GM19452 (cell line): ENCODE measurements around the gene CAMK2D.
A peak's percentile ranks its signal among the peaks of the same experiment; 100 is the strongest.
"Not testable (repeated sequence)": the region's sequence is repeated elsewhere in the genome, so short reads cannot be mapped to it uniquely, and the experiment has no call there.

ENCODE experiments used
- ATAC-seq: cut with Tn5 transposase; IDR thresholded peaks from one replicate; pipeline ENCODE4 v1.9.1; 2021; ENCODE audit not compliant: unreplicated experiment

The CAMK2D gene

DNA sequence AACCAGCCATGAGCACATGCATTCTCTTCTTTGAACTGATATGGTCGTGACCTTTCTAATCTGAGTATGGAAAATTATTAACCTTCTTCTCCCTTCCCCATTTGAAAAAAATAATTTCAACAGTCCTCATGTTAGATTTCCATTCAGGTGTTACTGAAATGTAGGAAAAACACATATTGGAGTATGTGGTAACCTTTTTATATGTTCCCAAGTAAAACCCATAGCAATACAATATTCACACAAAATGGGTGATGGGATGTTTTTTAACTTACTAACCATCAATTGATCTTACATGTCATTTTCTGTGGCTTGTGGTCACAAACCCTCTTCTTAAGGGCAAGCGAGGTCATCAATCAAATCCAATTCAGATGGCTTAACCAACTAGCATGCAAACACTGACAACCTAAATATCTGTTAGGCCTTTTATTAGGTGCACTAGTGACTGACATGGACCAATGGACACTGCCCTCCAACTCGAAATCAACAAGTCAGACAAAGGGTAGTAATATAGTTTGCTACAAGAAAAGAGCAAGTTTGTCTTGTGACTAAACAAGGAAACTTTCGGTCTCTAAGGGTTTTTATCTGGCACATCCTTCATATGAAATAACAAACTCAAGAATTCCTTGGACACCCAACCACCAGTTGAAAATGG lies 74.3 kb downstream of the CAMK2D start:
- no peak for ATAC-seq

DNA sequence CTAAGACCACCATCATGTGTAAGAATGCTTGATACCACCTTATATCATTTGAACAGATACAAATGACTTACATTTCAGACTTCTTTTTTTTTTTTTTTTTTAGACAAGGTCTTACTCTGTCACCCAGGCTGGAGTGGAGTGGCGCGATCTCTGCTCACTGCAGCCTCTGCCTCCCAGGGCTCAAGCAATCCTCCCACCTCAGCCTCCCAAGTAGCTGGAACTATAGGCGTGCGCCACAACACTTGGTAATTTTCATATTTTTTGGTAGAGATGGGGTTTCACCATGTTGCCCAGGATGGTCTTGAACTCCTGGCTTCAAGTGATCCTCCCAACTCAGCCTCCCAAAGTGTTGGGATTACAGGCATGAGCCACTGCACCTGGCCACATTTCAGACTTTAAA lies 76.4 kb downstream of the CAMK2D start:
- ATAC-seq: not testable (repeated sequence)

- no peak for ATAC-seq
These were observed 76.9 kb downstream of the CAMK2D start for GRCh38 chr4:113684534-113685091.

GRCh38 chr4:113682730-113683537 lies 78.6 kb downstream of the CAMK2D start:
- ATAC-seq: peak; percentile 97

- ATAC-seq: no peak
These were observed 82.9 kb downstream of the CAMK2D start for GRCh38 chr4:113678641-113679040.

DNA sequence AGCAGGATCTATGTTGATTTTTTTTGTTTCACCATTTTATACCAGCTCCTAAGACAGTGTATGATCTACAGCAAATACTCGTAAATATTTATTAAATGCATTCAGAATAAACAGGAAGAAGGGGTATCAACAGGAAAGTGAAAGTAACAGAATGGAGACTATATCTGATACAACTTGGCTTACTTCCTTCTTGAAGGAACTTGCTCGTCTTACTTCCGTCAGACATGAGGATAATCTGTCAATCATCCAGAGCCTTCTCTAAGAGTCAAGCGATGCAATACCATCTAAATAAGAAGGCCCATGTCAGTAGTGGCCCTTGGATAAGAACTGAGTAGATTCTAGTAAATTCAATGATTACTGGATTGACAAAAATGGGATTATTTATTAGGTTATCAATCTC lies 84.2 kb downstream of the CAMK2D start:
- ATAC-seq: no peak

DNA sequence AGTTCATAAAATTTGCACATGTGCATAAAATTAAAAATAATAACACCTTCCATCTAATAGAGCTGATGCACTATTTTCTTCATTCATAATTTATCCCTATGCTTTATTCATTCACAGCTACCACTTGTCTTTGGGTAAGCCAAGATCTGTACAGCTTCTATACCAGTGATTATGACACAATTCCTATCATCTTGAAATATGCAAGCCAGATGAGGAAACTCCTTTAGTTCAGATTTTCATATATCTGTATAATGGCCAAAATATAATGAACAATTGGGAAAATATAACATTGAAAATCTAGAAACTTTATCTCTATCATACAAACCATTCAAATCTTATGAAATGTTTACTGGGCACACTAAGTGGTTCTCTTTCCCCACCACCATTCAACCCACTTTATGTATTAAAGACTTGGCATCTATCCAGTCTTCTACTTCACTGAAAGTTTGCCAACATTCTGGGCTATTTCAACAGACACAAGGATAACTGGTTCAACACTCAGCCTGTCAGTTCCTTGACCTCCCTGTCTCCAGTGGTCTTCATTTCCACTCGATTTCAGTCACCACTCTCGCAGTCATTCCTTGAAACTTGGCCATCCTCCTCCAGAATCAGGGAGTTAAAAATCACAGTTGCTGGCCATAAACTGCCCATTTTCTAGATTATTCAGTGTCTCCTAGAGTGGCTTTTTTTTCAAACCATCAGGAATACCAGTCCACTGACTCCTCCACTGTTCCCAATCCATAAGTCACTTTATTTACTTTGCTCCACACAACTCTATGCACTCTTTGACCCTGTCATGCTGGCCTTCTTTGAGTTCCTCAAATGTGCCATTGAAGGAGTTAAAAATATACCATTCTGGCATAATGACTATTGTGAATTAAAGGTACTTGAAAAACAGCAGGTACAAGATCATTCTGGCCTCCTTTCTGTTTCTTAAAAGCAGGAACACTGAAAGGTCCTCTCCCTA lies 85.5 kb downstream of the CAMK2D start:
- ATAC-seq: no peak

DNA sequence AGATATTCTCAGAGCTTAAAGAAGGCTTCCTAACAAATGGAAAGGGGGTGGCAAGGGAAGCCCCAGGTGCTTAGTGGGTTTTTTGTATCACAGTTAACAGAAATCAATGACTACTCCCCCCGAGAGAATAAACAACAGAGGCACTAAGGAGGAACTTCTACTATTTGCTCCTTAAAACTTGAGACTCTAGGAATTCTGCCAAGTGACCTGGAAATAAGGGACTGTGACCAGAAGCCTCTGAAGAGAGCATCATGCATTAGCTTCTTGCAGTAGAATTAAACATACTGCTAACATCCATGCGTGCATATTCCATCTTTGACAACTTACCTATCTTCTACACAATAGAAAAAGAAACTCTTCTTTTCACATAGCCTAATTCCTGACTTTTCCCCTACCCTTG lies 86.8 kb downstream of the CAMK2D start:
- ATAC-seq: no peak

DNA sequence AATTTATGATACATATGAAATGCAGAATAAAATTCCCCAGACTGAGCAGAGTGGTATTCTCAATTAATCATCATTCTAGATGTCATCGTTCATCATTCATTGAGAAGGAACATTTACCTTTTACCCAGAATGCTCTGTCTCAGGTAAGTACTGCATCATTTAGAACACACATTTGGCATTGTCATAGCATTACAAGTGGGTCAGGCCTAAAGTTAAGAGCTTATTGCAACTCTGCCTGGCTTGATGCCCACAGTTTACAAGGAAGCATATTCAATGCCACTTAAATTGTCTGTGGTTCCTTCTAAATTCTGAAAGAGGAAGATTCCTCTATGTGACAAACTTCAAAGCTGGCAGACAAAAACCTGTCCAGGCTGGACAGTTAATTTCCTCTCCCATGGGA lies 87.3 kb downstream of the CAMK2D start:
- no peak for ATAC-seq

DNA sequence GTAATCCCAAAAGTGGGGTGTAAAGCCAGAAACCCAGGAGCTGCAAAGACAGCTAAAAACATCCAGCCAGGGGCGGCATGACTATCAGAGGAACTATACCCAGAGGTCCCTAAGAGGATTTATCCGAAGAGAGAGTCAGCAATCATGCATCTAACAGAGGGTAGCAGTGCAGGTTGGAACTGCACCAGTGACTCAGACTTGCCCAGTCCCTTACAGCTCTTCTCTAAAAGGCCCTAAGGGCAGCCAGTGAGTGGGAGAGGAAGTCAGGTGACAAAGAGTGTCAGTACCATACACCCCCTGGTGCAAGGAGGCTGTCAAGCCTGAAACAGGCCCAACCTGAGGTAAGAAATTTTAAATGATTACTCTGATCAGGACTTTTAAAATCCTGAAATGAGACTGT lies 88.1 kb downstream of the CAMK2D start:
- ATAC-seq: peak; percentile 93

DNA sequence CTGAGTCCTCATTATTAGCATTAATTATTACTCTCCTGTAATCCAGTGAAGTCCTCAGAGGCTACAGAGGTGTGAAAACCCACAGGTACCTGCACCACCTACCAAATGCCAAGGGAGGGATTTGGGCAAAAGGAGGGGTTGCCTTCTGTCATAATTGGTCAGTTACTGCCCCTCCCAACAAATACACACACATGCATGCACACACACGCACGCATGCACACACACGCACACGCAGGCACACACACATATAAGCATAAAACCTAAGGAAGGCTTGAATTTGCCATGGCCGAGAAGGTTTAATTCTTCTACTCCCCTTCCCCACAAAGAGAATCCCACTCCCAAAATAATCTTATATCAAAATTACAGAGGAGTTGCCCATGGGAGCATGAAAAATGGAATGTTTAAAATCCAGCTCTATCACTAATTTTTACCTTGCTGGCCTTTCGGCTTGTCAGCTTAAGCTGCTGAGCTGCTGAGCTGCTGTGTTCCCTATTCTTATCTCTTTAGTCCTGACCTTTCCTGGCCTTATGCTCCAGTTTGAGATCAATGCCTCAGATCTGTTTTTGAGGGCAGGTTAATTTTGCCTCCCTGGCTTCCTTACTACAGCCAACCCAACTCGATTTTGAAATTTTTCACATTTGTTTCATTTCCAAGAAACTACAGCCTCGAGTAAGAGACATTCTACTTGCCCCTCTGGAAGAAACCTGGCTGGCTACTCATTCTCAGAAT lies 95.0 kb downstream of the CAMK2D start:
- ATAC-seq: no peak

DNA sequence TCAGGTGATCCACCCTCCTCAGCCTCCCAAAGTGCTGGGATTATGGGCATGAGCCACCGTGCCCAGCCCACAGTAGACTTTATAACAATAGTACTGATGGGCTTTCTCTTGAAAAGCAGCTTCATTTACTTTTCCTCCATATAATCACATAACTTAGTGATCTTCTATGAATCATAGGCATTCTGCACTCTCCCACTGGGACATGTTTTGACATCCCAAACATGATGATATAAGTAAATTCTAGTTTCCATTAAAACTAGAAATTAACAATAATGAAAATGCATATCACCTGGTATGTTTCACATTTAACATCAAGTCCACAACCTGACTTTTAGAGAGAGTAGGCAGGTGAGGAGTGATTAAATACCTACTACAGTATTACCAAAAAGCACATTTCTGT lies 96.5 kb downstream of the CAMK2D start:
- no peak for ATAC-seq

GRCh38 chr4:113662581-113662980 lies 99.0 kb downstream of the CAMK2D start:
- no peak for ATAC-seq

DNA sequence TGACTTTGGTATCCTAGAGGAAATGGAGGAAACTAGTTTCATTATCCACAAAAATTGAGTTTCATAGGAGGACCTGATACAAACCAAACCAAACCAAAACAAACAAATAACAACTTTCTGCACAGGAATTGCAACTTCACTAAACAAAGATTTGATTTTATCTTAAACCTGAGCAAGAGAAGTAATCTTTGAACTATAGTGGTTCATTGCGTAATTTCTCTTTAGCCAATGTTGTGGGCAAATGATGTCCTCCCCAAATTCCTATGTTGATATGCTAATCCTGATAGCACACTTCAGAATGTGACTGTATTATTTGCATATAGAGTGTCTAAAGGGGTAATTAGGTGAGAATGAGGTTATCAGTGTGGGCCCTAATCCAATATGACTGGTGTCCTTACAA lies 102.4 kb downstream of the CAMK2D start:
- ATAC-seq: no peak

DNA sequence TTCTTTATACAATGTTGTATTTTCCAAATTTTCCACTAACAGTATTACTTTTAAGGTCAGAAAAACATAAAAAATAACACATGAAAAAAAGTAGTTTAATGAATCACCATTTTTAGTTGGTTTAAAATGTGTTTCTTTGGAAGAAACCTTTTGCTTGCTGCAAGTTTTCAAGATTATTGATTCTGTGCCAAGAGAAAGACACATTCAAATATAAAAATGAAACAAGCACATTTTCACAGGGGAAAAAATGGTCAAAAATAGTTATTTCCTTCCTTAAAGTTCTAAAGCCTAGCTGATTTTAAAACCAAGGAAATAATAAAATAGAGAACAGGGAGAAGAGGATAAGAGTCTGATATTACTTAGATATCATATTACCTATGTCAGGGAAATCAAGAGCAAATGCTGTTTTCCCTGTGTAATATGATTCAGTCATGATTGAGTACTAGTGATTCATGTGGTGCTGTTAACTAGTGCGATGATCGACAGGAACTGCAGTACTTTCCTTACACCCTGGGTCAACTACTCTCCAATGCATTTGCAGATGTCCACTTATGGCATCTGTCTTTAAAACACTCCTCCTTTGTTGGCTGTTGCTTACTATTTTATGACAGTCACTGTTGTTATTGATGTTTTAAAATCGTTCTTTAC lies 103.8 kb downstream of the CAMK2D start:
- no peak for ATAC-seq

- ATAC-seq: no peak
These were observed 107.7 kb downstream of the CAMK2D start for GRCh38 chr4:113653871-113654270.

DNA sequence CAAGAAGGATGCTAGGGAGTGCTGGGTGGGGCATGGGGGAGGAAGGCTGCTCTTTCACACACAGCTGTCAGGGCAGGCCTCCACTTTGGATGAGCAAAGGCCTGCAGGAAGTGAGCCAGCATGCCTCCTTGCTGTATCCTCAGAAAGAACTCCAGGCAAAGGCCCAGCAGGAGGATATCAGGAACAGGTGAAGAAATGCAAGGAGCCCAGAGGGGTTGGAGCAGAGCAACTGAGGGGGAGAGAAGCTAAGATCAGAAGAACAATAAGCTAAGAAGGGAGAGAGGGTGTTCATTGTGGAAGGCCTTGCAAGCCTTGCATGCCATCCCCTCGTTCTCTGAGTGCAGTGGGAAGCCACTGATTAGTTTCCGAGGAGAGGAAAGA lies 115.1 kb downstream of the CAMK2D start:
- ATAC-seq: no peak

DNA sequence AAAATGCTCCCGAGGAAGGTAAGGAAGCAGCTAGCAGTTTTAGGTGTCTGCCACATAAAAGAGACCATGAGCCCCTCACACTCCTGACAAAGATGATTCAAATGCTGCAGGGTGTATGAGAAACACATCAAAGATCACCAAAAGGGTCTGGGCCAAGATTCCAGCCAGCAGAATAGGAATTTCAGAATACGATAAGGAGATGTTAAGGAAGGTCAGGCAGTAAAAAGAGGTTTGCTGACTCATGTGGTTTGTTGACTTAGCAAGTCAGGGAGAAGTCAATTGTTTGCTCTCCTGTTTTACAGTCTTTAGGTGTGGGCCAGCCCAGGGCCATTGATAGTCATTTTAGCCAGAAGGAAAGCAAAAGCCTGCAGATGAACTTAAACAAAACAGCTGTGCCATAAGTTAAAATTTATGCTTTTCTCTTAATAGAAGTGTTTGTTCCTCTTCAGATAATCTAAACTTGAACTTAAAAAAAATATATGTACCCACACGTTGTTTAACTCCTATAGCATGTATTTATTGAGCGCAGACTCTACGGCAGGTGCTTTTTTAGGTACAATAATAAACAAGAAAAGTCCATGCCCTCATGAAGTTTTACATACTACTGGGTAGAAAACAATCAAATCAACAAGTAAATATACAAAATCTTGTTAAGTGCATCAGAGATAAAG lies 115.6 kb downstream of the CAMK2D start:
- no peak for ATAC-seq

DNA sequence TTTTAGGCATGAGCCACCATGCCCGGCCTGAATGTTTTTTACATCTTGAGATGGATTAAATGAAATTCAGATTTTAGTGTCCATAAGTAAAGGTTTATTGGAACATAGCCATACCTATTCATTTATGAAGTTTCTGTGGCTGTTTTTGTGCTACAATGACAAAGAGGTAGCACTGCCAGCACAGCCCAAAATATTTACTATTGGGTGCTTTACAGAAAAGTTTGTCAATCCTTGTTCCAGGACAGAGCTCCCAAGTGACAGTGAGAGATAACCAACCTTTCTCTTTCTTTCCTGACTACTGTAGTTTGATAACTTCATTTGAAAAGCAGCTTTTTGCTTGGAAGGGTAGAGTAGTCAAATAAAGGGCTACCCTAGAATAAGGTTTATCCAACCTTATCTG lies 116.2 kb downstream of the CAMK2D start:
- ATAC-seq: no peak

DNA sequence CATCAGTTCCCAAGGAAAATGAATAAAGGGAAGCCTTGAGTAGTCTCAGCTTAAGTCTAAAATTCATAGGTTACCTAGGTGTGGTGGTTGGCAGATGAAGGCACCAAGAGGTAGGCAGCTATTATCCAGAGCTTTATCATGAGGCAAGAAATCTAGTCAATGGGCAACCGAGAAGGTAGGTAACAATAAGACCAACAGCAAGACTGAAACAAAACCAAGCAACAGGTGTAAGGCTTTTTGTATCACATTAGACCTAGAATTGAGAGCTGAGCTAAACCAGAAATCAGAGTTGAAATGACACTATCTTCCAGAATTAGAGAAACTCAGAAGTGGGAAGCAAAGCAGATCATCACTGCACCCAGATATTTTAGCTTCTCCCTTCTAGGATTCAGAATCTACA lies 117.1 kb downstream of the CAMK2D start:
- ATAC-seq: no peak
